Right cardiac atrium (tissue), 5 donors: ENCODE data around the gene C19orf44. TPM values are rescaled to one million over a fixed set of nuclear protein-coding genes. Genes with fewer than 3 reads are reported as not detected.
"Not testable (repeated sequence)": the region's sequence is repeated elsewhere in the genome, so short reads cannot be mapped to it uniquely, and the experiment has no call there.

Experiments used
- ATAC-seq, 2 donors: fragments of 200-7000 bp; cut with Tn5 transposase; one replicate each; pipeline versions ENCODE4 v1.8.0 to v1.9.1; 2020; ENCODE audit warnings: moderate library complexity in 2 of 2, mild to moderate bottlenecking in 1 of 2
- DNase-seq, 3 donors: peaks; one replicate each; pipeline ENCODE4 v3.0.0-alpha.2; 2020
- H3K27ac ChIP-seq: one replicate; pipeline ENCODE4 v1.5.1; 2013; ENCODE audit warnings: mild to moderate bottlenecking, low read length, control low read depth, moderate library complexity
- H3K27me3 ChIP-seq: one replicate; pipeline ENCODE4 v1.6.1; 2013; ENCODE audit not compliant: control insufficient read depth, insufficient read depth
- H3K4me1 ChIP-seq: one replicate; pipeline ENCODE4 v1.6.1; 2013; ENCODE audit warnings: low read length; ENCODE audit not compliant: control insufficient read depth, insufficient read depth
- H3K4me3 ChIP-seq: one replicate; pipeline ENCODE4 v1.5.1; 2013; ENCODE audit warnings: low read length, control low read depth
- H3K9me3 ChIP-seq: one replicate; pipeline ENCODE4 v1.6.1; 2013; ENCODE audit warnings: low read length; ENCODE audit not compliant: control insufficient read depth
- WGBS: extraction: QIAGEN DNeasy Blood & Tissue Kit; methylation state at CpG from one replicate; pipeline ENCODE4 v1.1.7; 2013; 5-methylcytosine and 5-hydroxymethylcytosine counted together
- intact Hi-C, 4 donors: fragments of 100-400 bp; cut with DNase I; formaldehyde crosslinking; loops; one replicate each; pipeline versions ENCODE4 v1.11.0 to v1.14.0; 2022 to 2023
- long read RNA-seq, 4 donors: library from polyadenylated mRNA; unstranded; transcript quantifications; one replicate each; pipeline ENCODE4 v2.0.0, GENCODE V29; 2020 to 2021
- polyA plus RNA-seq: library from polyadenylated mRNA; stranded (reverse); fragments of 200-250 nt; gene quantifications from one replicate; pipeline ENCODE4 v1.2.3, GENCODE V29; 2013
- total RNA-seq, 4 donors: library from RNA; stranded (reverse); fragmentation: NEBNext Ultra II Directional; extraction: Animal tissue kit (Norgen Biotek cat#: 25700); gene quantifications; one replicate each; pipeline ENCODE4 v1.2.1, GENCODE V29; 2021
- donor health status: healthy with polysubstance abuse.
- donor health status: DM: no; HTN: yes; CAD: no.
- donor health status: DM: no; HTN: no; CAD: no.
- donor health status: DM: no; HTN: yes; CAD: no; lungs with severe emphysema.
- donor health status: DM: yes; HTN: yes; CAD: no.

Gene C19orf44
- total RNA-seq (1 to 10 TPM; 3.4 to 4.2 (median 4.0) TPM), polyA plus RNA-seq (3.3 TPM)
- long read RNA-seq, donor 1, partial matches to known transcripts: 3 of 8 reads
- long read RNA-seq, donor 1, other reads (novel, unspliced or antisense): 5 of 8 reads
- long read RNA-seq, donor 2, partial matches to known transcripts: 0 of 5 reads
- long read RNA-seq, donor 2, other reads (novel, unspliced or antisense): 3 of 5 reads
- long read RNA-seq, donor 3, partial matches to known transcripts: 6 of 7 reads
- long read RNA-seq, donor 3, other reads (novel, unspliced or antisense): 1 of 7 reads
- long read RNA-seq, donor 4, partial matches to known transcripts: 0 of 1 reads
- long read RNA-seq, donor 4, other reads (novel, unspliced or antisense): 1 of 1 reads

DNA sequence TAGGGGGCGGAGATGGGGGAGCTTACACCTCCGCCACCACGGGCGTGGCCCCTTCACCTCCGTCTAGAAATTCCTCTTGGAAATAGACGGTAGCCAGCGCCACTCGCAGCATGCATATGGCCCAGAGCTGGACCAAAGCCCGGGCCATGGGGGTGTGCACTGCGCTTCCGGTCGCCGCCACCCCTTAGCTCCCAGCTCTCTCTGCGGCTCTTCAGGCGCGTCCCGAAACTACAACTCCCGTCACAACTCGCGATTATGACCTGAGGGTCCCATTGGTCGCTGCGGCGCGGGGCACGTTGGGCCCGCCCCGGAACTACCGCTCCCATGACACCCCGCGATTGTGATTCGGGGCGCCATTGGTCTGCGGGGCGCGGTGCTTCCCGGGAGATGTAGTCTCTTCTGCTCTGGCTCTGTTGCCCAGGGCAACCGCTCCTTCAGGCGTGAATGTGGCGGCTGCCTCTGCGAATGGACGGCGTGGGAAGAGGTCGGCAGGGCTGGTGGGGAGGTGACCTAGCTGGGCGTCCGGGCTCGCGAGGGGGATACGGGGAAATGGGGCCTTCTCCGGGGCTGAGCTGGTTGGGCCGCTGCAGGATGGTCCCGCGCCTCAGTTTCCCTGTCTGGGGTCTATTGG, at the start of gene C19orf44, which contains the start of gene CALR3:
Gene C19orf44 (plus strand): TSS at position 413 of the 631 bp plus-strand sequence. CDS start 4,399 bp downstream, outside the sequence.
Gene CALR3 (minus strand): TSS at position 186 of the 631 bp plus-strand sequence. CDS start 38 bp downstream, at position 148.
- H3K4me3 ChIP-seq: peak within 1 kb of the TSS; percentile 59
- no peaks in the 10 kb centered on the region for H3K27me3 ChIP-seq
- ATAC-seq: peak; percentile 99
- under 1% methylated on average over 52 of the region's 52 CpGs for WGBS
- H3K4me1 ChIP-seq: no peaks in the 10 kb centered on the region
- DNase-seq: peak; percentile 99 to 100 (median 99)
- no peaks in the 10 kb centered on the region for H3K9me3 ChIP-seq
- peak within 1 kb of the TSS; percentile 44 for H3K27ac ChIP-seq
- intact Hi-C loops: no loop called here

DNA sequence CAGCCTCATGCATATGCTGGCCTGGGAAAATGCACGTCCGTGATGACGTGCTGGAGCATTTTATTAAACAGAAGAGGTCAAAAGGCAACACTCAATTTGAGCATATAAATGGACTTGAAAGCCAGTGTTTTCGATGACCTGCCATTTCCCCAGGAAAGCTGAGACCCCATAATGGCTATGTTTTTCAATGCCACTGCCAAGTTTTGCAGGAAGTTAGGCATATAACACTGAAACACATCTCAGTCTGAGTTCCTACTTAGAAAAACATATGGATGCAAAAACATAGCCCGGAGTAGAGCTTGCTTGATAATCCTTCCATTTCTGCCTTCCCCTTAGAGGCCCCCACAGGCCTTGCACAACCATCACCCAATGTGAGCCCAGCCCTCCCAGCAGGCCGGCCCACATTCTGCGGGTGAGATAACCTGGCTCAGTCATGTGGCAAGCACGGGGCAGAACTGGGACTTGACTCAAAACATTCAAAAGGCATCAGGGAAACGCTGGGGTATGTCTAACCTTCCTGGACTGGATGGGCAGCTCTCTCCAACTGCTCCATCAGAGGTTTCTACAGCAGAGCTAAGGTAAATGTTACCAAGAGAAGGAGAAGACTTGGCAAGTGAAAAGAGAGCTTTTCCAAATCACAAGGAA, 49.3 kb upstream of the C19orf44 start:
- no peaks in the 10 kb centered on the region for H3K27me3 ChIP-seq
- 8% methylated on average over 9 of the region's 9 CpGs for WGBS
- H3K9me3 ChIP-seq: no peaks in the 10 kb centered on the region
- DNase-seq (peak; percentile 82 to 93 (median 92)), ATAC-seq (peak; percentile 92 to 94)
- H3K4me1 ChIP-seq: peaks cover 20% of the 10 kb centered on the region
- peak overlapping the region; percentile 77 for H3K27ac ChIP-seq
- intact Hi-C loops: no loop called here
- no peak overlapping the region for H3K4me3 ChIP-seq

DNA sequence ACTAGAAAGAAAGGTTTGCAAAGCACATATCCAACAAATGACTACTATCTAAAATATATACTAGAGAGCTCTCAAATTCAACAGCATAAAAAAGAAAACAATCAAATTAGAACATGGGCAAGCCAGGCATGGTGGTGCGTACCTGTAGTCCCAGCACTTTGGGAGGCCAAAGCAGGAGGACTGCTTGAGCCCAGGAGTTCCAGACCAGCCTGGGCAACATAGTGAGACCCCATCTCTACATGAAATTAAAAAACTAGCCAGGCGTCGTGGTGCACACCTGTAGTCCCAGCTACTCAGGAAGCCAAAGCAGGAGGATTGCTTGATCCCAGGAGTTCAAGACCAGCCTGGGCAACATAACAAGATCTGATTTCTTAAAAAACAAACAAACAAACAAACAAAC, 47.3 kb upstream of the C19orf44 start:
- peak in 2 of 3 donors; percentile 7 to 22 for DNase-seq
- intact Hi-C loops, ATAC-seq, H3K27me3 ChIP-seq, H3K9me3 ChIP-seq, H3K4me3 ChIP-seq, H3K27ac ChIP-seq: not testable (repeated sequence)
- H3K4me1 ChIP-seq: peaks cover 23% of the 10 kb centered on the region
- WGBS: 97% methylated on average over 3 of the region's 3 CpGs

DNA sequence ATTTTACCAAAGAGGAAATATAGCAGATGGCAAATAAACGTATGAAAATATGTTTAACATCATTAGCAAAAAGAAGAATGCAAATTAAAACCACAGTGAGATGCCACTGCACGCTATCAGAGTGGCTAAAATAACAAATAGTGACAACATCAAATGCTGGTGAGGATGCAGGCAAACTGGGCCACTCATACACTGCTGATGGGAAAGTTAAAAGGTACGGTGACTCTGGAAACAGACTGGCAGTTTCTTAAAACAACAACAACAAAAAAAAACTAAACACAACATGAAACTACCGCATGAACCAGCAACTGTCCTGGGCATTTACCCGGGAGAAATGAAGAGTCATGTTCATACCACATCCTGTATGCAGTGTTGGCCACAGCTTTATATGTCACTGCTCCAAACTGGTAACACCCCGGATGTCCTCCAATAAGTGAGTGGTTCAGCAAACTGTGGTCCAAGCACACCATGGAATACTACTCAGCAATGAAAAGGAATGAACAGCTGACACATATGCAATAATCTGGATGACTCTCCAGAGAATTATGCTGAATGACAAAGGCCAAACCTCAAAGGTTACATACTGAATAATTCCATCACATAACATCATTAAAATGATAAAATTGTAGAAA, 46.7 kb upstream of the C19orf44 start:
- no peak for ATAC-seq
- intact Hi-C loops: no loop called here
- WGBS: 83% methylated on average over 6 of the region's 6 CpGs

DNA sequence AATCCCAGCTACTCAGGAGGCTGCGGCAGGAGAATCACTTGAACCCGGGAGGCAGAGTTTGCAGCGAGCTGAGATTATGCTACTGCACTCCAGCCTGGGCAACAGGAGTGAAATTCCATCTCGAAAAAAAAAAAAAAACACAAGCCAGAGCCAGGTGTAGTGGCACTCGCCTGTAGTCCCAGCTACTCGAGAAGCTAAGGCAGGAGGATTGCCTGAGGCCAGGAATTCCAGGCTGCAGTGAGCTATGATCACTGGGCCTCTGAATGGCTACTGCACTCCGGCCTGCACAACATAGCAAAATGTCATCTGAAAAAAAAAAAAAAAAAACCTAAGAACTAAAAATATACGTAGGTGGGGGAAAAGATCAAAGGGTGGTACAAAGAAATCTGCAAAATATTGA, 43.9 kb upstream of the C19orf44 start:
- Histone ChIP-seq H3K4me1 (peaks cover 16% of the 10 kb centered on the region), H3K27me3 (no peaks in the 10 kb centered on the region), H3K4me3 (no peak overlapping the region), H3K9me3 (no peaks in the 10 kb centered on the region), H3K27ac (peak overlapping the region; percentile 42)
- ATAC-seq (no peak), DNase-seq (no peak)
- 76% methylated on average over 8 of the region's 8 CpGs for WGBS
- intact Hi-C loops: no loop called here

More for the DNA sequence above, 46.7 kb upstream of the C19orf44 start:
- DNase-seq: no peak
- Histone ChIP-seq H3K27me3 (no peaks in the 10 kb centered on the region), H3K4me1 (peaks cover 22% of the 10 kb centered on the region), H3K4me3 (no peak overlapping the region), H3K9me3 (no peaks in the 10 kb centered on the region), H3K27ac (no peak overlapping the region)

DNA sequence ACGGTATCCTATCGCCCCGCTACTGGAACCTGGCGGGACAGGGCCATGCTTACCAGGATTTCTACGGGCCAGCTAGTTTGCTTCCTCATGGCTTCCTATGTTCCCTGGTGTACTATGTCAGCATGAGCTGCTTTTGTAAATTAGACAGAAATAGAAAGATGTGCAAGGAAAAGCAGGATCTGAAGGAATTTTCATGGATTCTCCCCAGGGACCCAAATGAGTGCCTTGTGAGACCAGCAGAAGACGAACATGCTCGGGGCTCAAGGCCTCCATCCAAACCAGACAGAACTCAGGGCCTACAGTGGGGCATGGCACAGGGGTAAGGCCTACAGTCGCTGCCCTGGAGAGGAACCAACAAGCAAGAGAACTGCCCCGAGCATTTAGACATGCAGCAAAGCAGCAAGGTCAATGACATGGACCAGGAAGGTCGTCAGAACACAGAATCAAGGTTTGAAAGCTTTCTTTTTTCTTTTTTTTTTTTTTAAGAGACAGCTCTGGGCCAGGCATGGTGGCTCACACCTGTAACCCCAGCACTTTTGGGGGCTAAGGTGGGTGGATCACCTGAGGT, 41.8 kb upstream of the C19orf44 start:
- 53% methylated on average over 10 of the region's 10 CpGs for WGBS
- no peak overlapping the region for H3K4me3 ChIP-seq
- peak in 1 of 3 donors; percentile 13 for DNase-seq
- H3K27me3 ChIP-seq: no peaks in the 10 kb centered on the region
- intact Hi-C loops: no loop called here
- no peak for ATAC-seq
- H3K4me1 ChIP-seq: peaks cover 36% of the 10 kb centered on the region
- peak overlapping the region; percentile 91 for H3K27ac ChIP-seq
- H3K9me3 ChIP-seq: no peaks in the 10 kb centered on the region

DNA sequence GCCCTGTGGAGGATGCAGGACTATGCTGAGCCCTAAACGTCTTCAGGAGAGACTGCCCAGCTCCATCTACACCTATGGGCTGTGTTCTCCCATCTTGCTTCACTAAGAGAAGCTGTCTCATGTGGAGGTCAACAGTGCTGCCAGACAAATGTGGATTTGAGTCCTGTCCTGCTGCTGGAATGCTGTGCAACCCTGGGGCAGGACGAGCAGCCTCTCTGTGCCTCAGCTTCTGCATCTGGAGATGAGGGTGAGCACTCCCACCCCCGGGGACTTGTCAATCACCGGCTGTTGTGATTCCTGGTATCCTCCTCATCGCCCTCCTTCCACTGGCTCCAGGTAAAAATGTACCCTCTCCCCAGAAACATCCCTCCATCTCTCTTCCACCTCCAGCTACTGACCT, 40.7 kb upstream of the C19orf44 start:
- intact Hi-C loops: no loop called here
- DNase-seq (no peak), ATAC-seq (no peak)
- H3K4me3 ChIP-seq: no peak overlapping the region
- peak overlapping the region; percentile 80 for H3K27ac ChIP-seq
- no peaks in the 10 kb centered on the region for H3K27me3 ChIP-seq
- peaks cover 38% of the 10 kb centered on the region for H3K4me1 ChIP-seq
- WGBS: 95% methylated on average over 5 of the region's 5 CpGs
- H3K9me3 ChIP-seq: no peaks in the 10 kb centered on the region

DNA sequence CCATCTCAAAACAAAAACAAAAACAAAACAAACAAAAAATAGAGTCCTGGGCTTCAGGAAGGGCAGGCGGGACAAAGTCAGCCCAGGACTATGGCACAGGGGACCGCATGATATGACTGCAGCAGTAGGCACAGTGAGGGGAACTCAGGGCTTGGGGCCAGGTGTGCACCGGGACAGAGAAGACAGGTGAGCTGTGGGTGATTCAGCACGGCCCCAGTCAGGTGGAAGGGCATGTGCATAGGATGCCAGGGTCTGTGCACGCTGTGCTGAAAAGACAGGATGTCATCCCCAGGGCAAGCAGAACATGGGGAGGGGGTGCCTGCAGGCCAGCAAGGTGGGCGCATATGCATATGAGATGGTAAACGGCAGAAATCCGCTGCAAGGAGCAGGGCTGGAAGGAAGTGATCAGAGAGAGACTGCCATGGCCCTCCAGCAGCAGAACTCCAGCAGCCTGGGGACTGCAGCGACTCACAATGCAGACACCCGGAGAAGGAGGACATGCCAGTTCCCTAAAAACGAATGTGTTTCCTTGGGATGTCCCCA, 39.5 kb upstream of the C19orf44 start:
- 59% methylated on average over 11 of the region's 11 CpGs for WGBS
- no peak for ATAC-seq
- peaks cover 40% of the 10 kb centered on the region for H3K4me1 ChIP-seq
- DNase-seq: peak in 1 of 3 donors; percentile 48
- no peaks in the 10 kb centered on the region for H3K27me3 ChIP-seq
- H3K9me3 ChIP-seq: no peaks in the 10 kb centered on the region
- intact Hi-C loops: no loop called here
- H3K27ac ChIP-seq: peak overlapping the region; percentile 73
- H3K4me3 ChIP-seq: no peak overlapping the region

DNA sequence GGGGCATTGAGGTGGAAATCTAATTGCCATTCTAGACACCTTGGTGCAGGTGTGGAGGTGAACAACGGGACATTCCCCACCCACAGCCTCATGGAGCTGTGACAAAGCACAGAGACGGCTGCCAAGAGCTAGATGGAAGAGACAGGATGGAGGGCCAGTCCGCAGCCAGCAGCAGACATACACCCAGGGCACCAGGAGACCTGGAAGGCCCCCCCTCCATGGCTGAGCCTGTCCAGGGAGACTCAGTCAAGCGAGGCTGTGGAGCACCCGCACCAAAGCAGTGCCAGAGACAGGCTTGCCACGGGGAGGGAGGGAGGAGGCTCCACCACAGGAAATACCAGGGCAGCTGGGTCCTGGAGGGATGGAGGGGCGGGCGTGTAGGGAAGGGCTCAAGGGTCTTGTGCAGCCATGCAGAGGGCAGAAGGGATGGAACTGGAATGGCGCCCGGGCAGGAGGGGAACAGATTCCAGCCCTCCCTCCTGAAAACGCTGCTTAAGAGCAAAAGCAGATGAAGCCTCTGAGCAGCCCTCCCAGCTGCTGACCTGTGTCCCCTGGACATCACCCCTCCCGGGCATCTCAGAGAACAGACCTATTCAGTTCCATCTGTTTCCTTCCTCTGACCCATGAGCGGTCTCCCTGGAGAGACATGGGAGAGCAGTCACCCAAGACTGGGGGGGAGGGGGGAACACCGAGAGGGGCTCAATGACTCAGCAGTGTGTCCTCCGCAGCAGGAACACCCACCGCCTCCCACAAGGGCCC, 38.8 kb upstream of the C19orf44 start:
- intact Hi-C loops: no loop called here
- Histone ChIP-seq H3K27ac (peak overlapping the region; percentile 73), H3K27me3 (no peaks in the 10 kb centered on the region), H3K9me3 (no peaks in the 10 kb centered on the region), H3K4me3 (no peak overlapping the region), H3K4me1 (peaks cover 43% of the 10 kb centered on the region)
- ATAC-seq: peak; percentile 28 to 48
- WGBS: 11% methylated on average over 16 of the region's 16 CpGs
- peak in 2 of 3 donors; percentile 74 to 78 for DNase-seq

DNA sequence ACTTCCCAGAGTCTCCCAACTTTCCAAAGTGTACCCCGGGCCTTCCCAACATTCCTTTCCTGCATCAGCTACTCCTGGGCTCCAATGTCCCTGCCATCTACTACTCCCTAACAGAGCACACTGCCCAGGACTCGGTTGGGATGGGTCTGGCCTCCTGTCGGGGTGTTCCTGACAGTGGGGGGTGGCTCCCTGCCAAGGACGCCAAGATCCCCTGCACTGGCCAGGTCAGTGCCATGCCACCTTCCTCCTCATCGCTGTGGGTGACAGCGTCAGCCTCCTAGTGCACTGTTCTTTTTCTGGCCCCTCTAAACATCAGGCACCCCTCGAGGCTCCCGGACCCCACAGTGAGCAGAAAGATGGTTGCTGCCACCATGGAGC, 38.3 kb upstream of the C19orf44 start:
- intact Hi-C loops: no loop called here
- H3K27ac ChIP-seq: peak overlapping the region; percentile 73
- DNase-seq: peak in 2 of 3 donors; percentile 69 to 71
- 36% methylated on average over 8 of the region's 8 CpGs for WGBS
- no peaks in the 10 kb centered on the region for H3K27me3 ChIP-seq
- no peak overlapping the region for H3K4me3 ChIP-seq
- H3K4me1 ChIP-seq: peaks cover 46% of the 10 kb centered on the region
- no peaks in the 10 kb centered on the region for H3K9me3 ChIP-seq
- peak; percentile 55 to 60 for ATAC-seq
